GM18867 (cell line): ENCODE measurements around the gene SLC5A6.
"Not testable (repeated sequence)": the region's sequence is repeated elsewhere in the genome, so short reads cannot be mapped to it uniquely, and the experiment has no call there.

Source experiments
- ATAC-seq: cut with Tn5 transposase; IDR thresholded peaks from one replicate; pipeline ENCODE4 v1.9.1; 2021; ENCODE audit warnings: mild to moderate bottlenecking, moderate library complexity; ENCODE audit not compliant: unreplicated experiment

Gene SLC5A6

GRCh38 chr2:27208486-27209050 is 3.5 kb downstream of the SLC5A6 start:
- no peak for ATAC-seq

DNA sequence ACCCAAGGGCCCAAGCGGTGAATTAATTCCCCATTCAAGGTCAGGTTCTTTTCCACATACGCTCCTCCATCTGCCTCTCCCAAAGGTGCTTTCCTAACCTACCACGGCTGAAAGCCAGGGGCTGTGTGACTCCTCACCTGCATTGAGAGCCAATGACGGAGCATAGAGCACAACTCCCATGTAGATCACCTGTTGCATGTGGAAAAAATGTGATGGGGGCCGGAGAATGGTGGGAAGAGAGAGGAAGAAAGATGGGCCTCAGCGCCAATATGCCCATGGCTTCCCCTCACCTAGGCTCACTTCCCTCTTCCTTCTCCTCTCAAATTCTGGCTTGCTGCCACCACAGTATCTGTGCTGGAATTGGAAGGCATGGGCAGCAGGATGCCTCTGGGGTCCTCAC is 5.7 kb downstream of the SLC5A6 start:
- ATAC-seq = no peak

- ATAC-seq = no peak
These were observed 6.9 kb downstream of the SLC5A6 start for GRCh38 chr2:27205206-27205605.

DNA sequence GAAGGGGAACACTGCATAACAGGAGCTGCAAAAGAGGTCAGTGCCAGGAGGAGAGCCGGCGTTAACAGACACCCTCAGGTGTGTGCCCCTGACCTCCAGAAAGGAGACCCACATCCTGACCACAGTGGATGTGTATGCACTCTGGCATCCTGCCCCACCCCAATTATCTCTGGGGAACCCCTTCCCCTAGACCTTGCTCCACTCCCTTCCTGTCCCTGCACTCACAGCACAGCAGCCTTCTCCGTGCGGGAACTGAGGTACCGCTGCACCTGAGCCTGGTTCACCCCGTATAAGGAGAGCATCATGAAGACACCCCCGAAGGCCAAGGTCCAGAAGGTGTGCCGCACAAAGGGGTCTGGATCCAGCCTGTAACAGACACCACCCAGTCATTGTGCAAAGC is 7.5 kb downstream of the SLC5A6 start:
- ATAC-seq = no peak

- ATAC-seq = no peak
These were observed 8.3 kb downstream of the SLC5A6 start for GRCh38 chr2:27203741-27204140.

GRCh38 chr2:27202854-27203253 is 9.2 kb downstream of the SLC5A6 start:
- ATAC-seq = no peak

DNA sequence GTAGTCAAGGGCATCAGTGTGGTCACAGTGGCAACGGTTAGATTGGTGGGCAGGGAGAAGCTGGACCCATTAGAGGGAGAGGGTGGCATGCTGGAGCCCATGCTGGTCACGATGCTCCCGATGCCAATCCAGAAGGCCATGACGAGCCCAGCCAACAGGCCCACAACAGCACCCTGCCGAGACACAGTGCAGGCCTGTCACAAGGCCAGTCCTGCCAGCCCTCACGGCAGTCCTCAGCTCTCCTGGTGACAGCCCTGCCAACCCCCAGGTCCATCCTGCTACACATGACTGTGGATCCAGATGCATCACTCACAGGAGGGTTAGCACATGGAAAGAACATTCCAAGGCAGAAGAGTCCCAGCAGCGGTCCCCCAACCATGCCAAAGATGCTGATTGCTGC is 10.4 kb downstream of the SLC5A6 start:
- no peak for ATAC-seq

DNA sequence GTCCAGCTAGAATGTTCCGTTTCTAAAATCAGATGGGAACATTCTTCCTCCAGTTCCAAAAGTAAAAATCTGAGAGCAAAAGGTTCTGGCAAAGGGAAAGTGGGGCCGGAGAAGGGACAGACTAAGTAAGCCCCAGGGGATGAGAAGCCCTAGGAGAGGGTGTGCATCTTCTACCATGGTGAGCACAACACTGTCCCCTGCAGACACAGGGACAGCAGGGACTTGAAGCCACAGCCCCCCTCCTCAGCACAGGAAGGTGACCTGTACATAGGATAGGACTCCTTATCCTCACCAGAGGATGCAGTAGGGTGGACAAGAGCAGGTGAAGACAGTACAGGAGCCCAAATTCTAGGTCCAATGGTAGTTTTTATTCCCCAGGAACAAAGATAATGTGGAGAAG is 12.8 kb downstream of the SLC5A6 start:
- ATAC-seq = no peak

- no peak for ATAC-seq
These were observed 13.4 kb downstream of the SLC5A6 start for GRCh38 chr2:27198627-27199026.

GRCh38 chr2:27198068-27198467 is 14.0 kb downstream of the SLC5A6 start:
- ATAC-seq = not testable (repeated sequence)

DNA sequence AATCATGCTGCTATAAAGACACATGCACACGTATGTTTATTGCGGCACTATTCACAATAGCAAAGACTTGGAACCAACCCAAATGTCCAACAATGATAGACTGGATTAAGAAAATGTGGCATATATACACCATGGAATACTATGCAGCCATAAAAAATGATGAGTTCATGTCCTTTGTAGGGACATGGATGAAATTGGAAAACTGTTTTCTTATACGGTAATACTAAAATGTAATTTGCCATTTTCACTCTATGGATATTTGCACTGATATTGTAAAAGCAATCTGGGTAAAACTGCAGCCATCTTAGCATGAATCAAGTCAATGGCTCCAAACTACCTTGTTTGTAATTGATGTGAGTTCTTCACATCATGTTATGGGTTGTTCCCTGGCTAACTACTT is 16.3 kb downstream of the SLC5A6 start:
- ATAC-seq = not testable (repeated sequence)

GRCh38 chr2:27194538-27195354 is 17.3 kb downstream of the SLC5A6 start:
- no peak for ATAC-seq

- peak; percentile 62 for ATAC-seq
These were observed 20.8 kb downstream of the SLC5A6 start for GRCh38 chr2:27191070-27191829.

DNA sequence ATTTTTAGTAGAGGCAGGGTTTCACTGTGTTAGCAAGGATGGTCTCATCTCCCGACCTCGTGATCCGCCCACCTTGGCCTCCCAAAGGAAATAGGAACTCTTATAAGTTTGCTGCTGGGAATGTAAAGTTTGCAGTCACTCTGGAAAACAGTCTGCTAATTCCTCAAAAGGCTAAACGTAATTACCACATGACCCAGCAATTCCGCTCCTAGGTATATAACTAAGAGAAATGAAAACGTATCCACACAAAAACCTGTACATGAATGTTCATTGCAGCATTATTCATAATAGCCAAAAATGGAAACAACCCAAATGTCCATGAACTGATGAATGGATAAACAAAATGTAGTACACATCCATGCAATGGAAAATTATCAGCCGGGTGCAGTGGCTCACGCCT is 22.1 kb downstream of the SLC5A6 start:
- ATAC-seq = no peak

- ATAC-seq = no peak
These were observed 25.3 kb downstream of the SLC5A6 start for GRCh38 chr2:27186613-27187345.

DNA sequence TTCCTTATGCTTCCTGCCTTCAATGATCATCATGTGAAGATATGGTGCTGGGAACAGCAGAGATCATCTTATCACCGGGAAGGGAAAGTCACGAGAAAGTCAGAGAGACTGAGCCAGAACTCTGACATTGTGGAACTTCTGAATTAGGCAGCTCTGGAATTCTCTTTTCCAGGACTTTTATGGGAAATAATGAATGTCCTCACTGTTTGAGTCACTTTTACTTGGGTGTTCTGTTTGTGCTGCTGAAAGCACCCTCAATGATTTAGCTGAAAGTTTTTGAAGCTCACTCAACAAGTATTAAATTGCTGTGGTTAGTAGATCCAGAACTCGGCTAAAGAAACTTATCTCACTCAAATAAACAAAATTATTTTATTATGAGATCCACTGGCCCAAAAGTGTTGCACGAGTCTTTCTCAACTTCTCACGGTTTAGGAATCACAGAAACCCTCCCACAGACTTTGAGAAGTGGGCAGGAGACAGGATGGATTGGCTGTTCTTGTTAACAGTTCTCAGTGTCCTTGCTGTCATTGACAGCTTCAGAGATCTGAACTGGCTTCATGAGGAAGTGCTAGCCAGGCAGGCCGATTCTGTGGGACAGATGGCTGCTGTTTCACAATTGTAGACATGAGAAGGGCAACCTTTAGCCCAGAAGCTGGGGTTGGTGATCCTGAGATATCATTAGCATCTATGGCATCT is 26.6 kb downstream of the SLC5A6 start:
- no peak for ATAC-seq

DNA sequence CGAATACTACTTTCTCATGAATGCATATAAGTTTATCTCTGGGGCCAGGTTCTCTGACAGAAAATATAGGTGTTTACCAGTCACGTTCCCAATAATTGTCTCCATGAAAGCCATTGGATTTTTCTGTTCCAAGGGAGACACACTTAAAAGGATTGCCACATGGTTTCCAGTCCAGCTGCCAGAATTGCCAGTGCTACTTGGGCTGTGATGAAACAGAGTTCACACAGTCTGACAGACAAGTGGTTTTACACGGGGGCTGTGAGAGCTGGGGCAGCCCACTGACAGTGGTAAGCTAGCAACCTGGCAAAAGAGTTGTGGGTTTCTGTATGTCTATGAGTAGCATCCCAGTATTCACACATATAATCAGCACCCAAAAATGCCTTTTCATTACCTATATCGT is 28.0 kb downstream of the SLC5A6 start:
- no peak for ATAC-seq

- ATAC-seq = no peak
These were observed 29.7 kb downstream of the SLC5A6 start for GRCh38 chr2:27182346-27182745.

DNA sequence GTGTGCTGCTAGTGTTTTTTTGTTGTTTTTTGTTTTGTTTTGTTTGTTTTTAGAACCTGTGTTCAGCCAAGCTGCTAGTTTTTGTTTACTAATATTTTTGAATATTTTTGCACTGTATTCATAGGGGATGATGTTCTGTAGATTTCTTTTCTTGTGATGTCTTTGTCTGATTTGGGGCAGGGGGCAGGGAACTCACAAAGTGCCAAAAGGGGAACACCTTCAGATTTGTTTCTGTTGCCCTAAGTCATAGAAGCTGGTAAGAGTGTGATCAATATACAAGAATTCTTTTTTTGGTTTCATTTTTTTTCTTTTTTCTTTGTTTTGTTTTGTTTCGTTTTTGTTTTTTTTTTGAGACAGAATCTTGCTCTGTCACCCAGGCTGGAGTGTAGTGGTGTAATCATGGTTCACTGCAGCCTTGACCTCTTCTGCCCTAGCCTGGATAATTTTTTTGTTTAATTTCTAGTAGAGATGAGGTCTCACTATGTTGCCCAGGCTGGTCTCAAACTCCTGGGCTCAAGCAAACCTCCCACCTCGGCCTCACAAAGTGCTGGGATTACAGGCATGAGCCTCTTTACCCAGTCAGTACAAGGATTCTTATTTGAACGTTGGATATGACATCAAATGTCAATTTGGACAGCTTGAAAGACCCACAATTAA is 32.6 kb downstream of the SLC5A6 start:
- ATAC-seq = no peak

DNA sequence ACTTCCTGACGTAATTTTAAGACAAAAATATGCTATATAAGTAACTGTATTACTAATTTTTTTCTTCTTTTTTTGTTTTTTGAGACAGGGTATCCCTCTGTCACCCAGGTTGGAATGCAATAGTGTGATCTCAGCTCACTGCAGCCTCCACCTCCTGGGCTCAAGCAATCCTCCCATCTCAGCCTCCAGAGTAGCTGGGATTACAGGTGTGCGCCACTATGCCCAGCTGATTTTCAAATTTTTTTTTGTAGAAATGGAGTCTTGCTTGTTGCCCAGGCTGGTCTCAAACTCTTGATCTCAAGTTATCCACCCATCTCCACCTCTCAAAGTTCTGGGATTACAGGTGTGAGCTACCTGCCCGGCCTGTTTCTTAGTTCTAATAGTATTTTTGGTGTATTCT is 33.6 kb downstream of the SLC5A6 start:
- ATAC-seq = no peak
